ENCODE data around the gene OR51E2. TPM values are rescaled to one million over a fixed set of nuclear protein-coding genes. Genes with fewer than 3 reads are reported as not detected.
A peak's percentile ranks its signal among the peaks of the same experiment; 100 is the strongest.

Gene OR51E2
- total RNA-seq, 3 donors from 2014 or later (not counting 1 experiment from before 2014, with no cell fraction given), result not detected

DNA sequence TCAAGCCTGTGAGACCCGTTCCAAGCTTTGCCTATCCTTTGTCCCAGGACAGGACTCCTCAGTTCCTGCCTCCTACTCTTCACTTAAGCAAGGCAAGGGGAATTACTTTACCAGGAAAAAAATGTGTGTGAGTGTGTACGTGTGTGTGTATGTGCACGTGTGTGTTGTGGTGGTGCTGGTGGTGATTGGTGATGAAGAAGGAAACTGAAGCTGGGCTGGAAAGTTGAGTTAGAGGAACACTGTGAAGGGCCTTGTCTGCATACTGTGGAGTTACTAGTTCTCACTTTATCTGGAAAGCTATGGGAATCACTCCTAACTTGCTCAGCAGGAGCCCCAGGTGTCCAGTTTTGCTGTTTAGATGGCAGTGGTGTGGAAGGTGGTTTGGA is 60.0 kb downstream of the OR51E2 start:
- Histone ChIP-seq H3K4me3 (ENCODE audit: low read length) (no peak overlapping the region), H3K4me1 (ENCODE audit: control insufficient read depth, insufficient read depth, low read length) (peaks cover 6% of the 10 kb centered on the region), H3K36me3 (ENCODE audit: control insufficient read depth, insufficient read depth, low read length) (no peaks in the 10 kb centered on the region), H3K27ac (ENCODE audit: low read length) (no peak overlapping the region), H3K27me3 (ENCODE audit: control insufficient read depth, insufficient read depth, low read length) (no peaks in the 10 kb centered on the region), H3K9me3 (ENCODE audit: control insufficient read depth, insufficient read depth, low read length) (no peaks in the 10 kb centered on the region)
- DNase-seq (peak in 1 of 2 donors; percentile 2), ATAC-seq (no peak)
- Mint-ChIP-seq H3K36me3 (no peaks in the 10 kb centered on the region), H3K4me1 (no peaks in the 10 kb centered on the region), H3K4me3 (no peak overlapping the region), H3K27me3 (ENCODE audit: low read depth in 2 of 2) (peaks cover 0 to 4% of the 10 kb centered on the region in 2 donors), H3K27ac (no peak overlapping the region), H3K9me3 (no peaks in the 10 kb centered on the region)
- intact Hi-C loops (cut with micrococcal nuclease), result loop anchor here (2.0 kb wide), 1 partner anchor 1171 kb away; the partner anchor contains the start of gene OR52N2
- WGBS (ENCODE audit: insufficient coverage), result 76% methylated on average over 3 of the region's 3 CpGs
- TF ChIP-seq, protein P1, sequence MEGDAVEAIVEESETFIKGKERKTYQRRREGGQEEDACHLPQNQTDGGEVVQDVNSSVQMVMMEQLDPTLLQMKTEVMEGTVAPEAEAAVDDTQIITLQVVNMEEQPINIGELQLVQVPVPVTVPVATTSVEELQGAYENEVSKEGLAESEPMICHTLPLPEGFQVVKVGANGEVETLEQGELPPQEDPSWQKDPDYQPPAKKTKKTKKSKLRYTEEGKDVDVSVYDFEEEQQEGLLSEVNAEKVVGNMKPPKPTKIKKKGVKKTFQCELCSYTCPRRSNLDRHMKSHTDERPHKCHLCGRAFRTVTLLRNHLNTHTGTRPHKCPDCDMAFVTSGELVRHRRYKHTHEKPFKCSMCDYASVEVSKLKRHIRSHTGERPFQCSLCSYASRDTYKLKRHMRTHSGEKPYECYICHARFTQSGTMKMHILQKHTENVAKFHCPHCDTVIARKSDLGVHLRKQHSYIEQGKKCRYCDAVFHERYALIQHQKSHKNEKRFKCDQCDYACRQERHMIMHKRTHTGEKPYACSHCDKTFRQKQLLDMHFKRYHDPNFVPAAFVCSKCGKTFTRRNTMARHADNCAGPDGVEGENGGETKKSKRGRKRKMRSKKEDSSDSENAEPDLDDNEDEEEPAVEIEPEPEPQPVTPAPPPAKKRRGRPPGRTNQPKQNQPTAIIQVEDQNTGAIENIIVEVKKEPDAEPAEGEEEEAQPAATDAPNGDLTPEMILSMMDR (IDR thresholded peaks at IDR 0.05), result no peak

DNA sequence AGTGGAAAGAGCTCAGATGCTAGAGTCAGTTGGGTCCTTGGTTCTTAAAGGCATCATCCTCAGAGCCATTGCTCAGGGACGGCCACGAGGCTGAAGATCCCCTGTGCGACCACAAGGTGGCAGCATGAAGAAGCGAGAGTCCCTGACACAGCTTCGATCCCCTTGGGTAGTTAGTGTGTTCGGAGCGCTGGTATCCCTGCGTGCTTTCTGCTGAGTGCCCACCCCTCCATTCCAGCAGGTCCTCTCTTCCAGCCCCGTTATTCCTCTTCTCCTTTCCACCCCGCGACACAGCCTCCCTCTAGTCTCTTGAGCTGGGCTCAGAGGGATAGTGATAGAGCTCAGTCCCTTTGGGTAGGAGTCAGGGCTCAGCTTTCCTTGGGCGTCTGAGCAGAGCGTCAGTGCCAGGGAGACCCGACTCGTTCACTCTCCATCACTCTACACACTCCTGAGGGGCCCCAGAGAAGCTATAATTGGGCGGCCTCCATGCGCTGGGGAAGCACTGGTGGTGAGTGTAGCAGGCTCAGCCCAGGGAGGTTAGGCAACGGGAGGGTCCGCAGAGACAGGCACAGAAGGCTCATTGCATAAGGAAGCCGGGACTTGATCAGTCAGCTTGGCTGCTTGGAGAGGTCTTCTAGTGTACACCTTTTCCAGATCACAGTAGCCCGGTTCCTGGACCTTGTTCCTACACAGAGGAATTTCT is 60.5 kb downstream of the OR51E2 start, which contains the start of gene OR51D1:
Gene OR51D1 (plus strand): TSS at position 516 of the 700 bp plus-strand sequence. CDS start 2,314 bp downstream, outside the sequence.
- Histone ChIP-seq H3K4me3 (ENCODE audit: low read length) (no peak within 1 kb of the TSS), H3K27me3 (ENCODE audit: control insufficient read depth, insufficient read depth, low read length) (no peaks in the 10 kb centered on the region), H3K36me3 (ENCODE audit: control insufficient read depth, insufficient read depth, low read length) (no peaks in the 10 kb centered on the region), H3K4me1 (ENCODE audit: control insufficient read depth, insufficient read depth, low read length) (peaks cover 6% of the 10 kb centered on the region), H3K9me3 (ENCODE audit: control insufficient read depth, insufficient read depth, low read length) (no peaks in the 10 kb centered on the region), H3K27ac (ENCODE audit: low read length) (no peak within 1 kb of the TSS)
- H3K36me3 Mint-ChIP-seq, result no peaks in the 10 kb centered on the region
- 35% methylated on average over 17 of the region's 21 CpGs for WGBS (ENCODE audit: insufficient coverage)
- H3K9me3 Mint-ChIP-seq, result no peaks in the 10 kb centered on the region
- H3K4me1 Mint-ChIP-seq, result no peaks in the 10 kb centered on the region
- H3K27me3 Mint-ChIP-seq (ENCODE audit: low read depth in 2 of 2), result peaks cover 0 to 4% of the 10 kb centered on the region in 2 donors
- ATAC-seq (peak; percentile 85 to 99 (median 97)), DNase-seq (peak; percentile 57 to 82)
- no peak within 1 kb of the TSS for H3K27ac Mint-ChIP-seq
- TF ChIP-seq, protein P1 (IDR thresholded peaks at IDR 0.05), result peak; percentile 78
- no peak within 1 kb of the TSS for H3K4me3 Mint-ChIP-seq
- intact Hi-C loops (cut with micrococcal nuclease), result loop anchor here (2.0 kb wide), 1 partner anchor 1172 kb away; the partner anchor contains the start of gene OR52N2

DNA sequence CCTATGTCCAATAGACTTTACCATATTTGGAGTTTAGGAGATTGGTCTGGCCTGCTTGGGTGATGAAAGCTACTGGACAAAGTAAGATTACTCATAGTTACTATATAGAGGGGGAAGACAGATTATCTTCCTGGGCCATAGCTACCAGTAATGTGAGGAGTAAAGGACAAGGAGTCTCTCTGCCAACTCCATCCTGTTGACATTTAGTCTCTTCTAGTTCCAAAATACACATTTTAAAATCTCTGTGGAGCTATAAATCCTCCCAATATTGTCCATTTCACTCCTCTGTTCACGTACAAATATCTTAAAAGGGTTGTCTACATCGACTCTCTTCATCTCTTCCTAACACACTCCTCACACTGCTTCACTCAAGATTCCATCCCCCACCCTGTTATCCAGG is 61.5 kb downstream of the OR51E2 start:
- no peak overlapping the region for H3K27ac Mint-ChIP-seq
- Histone ChIP-seq H3K36me3 (ENCODE audit: control insufficient read depth, insufficient read depth, low read length) (no peaks in the 10 kb centered on the region), H3K27me3 (ENCODE audit: control insufficient read depth, insufficient read depth, low read length) (no peaks in the 10 kb centered on the region), H3K27ac (ENCODE audit: low read length) (no peak overlapping the region), H3K4me1 (ENCODE audit: control insufficient read depth, insufficient read depth, low read length) (peaks cover 6% of the 10 kb centered on the region), H3K4me3 (ENCODE audit: low read length) (no peak overlapping the region), H3K9me3 (ENCODE audit: control insufficient read depth, insufficient read depth, low read length) (no peaks in the 10 kb centered on the region)
- intact Hi-C loops (cut with micrococcal nuclease), result loop anchor here (2.0 kb wide), 1 partner anchor 1173 kb away; the partner anchor contains the start of gene OR52N2
- no peak for DNase-seq
- no peaks in the 10 kb centered on the region for H3K36me3 Mint-ChIP-seq
- H3K9me3 Mint-ChIP-seq, result no peaks in the 10 kb centered on the region
- WGBS (ENCODE audit: insufficient coverage), result 90% methylated on average over 2 of the region's 2 CpGs
- H3K4me1 Mint-ChIP-seq, result no peaks in the 10 kb centered on the region
- H3K27me3 Mint-ChIP-seq (ENCODE audit: low read depth in 2 of 2), result peaks cover under 1 to 5% of the 10 kb centered on the region in 2 donors
- ATAC-seq, result no peak
- TF ChIP-seq, protein P1 (IDR thresholded peaks at IDR 0.05), result no peak
- H3K4me3 Mint-ChIP-seq, result no peak overlapping the region

Other genes starting within 250 kb of the OR51E2 start
- not detected for gene OR52K2, start 248.6 kb downstream of the OR51E2 start, total RNA-seq
- not detected for gene OR52K1, start 215.2 kb downstream of the OR51E2 start, total RNA-seq
- gene OR52M1, start 152.7 kb downstream of the OR51E2 start, total RNA-seq, result not detected
- not detected for gene OR52I2, start 116.1 kb downstream of the OR51E2 start, total RNA-seq
- gene OR52I1, start 103.8 kb downstream of the OR51E2 start, total RNA-seq, result not detected
- gene TRIM68, start 89.6 kb downstream of the OR51E2 start, total RNA-seq, result 10 to 100 TPM in 1 of 3 donors, 1 to 10 TPM in 2; 7.6 to 14.7 (median 9.8) TPM
- not detected for gene OR51D1, start 60.4 kb downstream of the OR51E2 start, total RNA-seq
- not detected for gene OR51E1, start 53.9 kb downstream of the OR51E2 start, total RNA-seq
- not detected for gene MMP26, start 6.9 kb upstream of the OR51E2 start, total RNA-seq
- not detected for gene OR51F1, start 72.1 kb upstream of the OR51E2 start, total RNA-seq
- gene OR52R1, start 106.5 kb upstream of the OR51E2 start, total RNA-seq, result not detected
- gene OR51F2, start 123.5 kb upstream of the OR51E2 start, total RNA-seq, result not detected
- not detected for gene OR51S1, start 151.4 kb upstream of the OR51E2 start, total RNA-seq
- gene OR51T1, start 184.0 kb upstream of the OR51E2 start, total RNA-seq, result not detected
- gene OR51A7, start 205.9 kb upstream of the OR51E2 start, total RNA-seq, result not detected
- not detected for gene OR51G2, start 221.5 kb upstream of the OR51E2 start, total RNA-seq
- not detected for gene OR51G1, start 226.5 kb upstream of the OR51E2 start, total RNA-seq
- gene OR51A4, start 249.8 kb upstream of the OR51E2 start, total RNA-seq, result not detected

All from natural killer cell (primary cell).